Small intestine (tissue), 4 donors: ENCODE data around the gene WDR55. TPM values are rescaled to one million over a fixed set of nuclear protein-coding genes. Genes with fewer than 3 reads are reported as not detected.

Experiments used
- polyA plus RNA-seq, 4 donors: library from polyadenylated mRNA; stranded (reverse) in 3 of 4; unstranded in 1 of 4; fragments of 200-250 nt in 3 of 4; fragments of 120-200 nt in 1 of 4; gene quantifications; one replicate each; pipeline versions ENCODE4 v1.2.1 to v1.2.3, GENCODE V29; 2013
- donor health status: healthy with polysubstance abuse.
- donor health status: Bipolar disorder and iron deficiency.
- donor health status: healthy.

WDR55 gene
- polyA plus RNA-seq, 4 donors = 20.3 to 28.9 (median 22.4) TPM

Other genes with a start within 250 kb of the WDR55 start
- gene EIF4EBP3, start 117.2 kb upstream of the WDR55 start, polyA plus RNA-seq = 10 to 100 TPM; 20.2 to 100.0 (median 60.7) TPM
- 10 to 100 TPM; 19.0 to 49.9 (median 32.3) TPM for gene SRA1, start 107.4 kb upstream of the WDR55 start, polyA plus RNA-seq
- gene APBB3, start 100.3 kb upstream of the WDR55 start, polyA plus RNA-seq = 10 to 100 TPM in 3 of 4 donors, 1 to 10 TPM in 1; 9.5 to 22.9 (median 17.4) TPM
- gene SLC35A4, start 100.1 kb upstream of the WDR55 start, polyA plus RNA-seq = 10 to 100 TPM; 35.7 to 74.6 (median 57.9) TPM
- 10 to 100 TPM in 1 of 4 donors, 1 to 10 TPM in 3; 3.1 to 30.3 (median 8.5) TPM for gene CD14, start 31.7 kb upstream of the WDR55 start, polyA plus RNA-seq
- 10 to 100 TPM in 2 of 4 donors, 1 to 10 TPM in 2; 5.4 to 21.3 (median 9.9) TPM for gene TMCO6, start 25.5 kb upstream of the WDR55 start, polyA plus RNA-seq
- 100 to 1,000 TPM in 3 of 4 donors, 10 to 100 TPM in 1; 86.0 to 414 (median 240) TPM for gene NDUFA2, start 17.3 kb upstream of the WDR55 start, polyA plus RNA-seq
- 10 to 100 TPM; 60.0 to 96.6 (median 66.8) TPM for gene IK, start 17.1 kb upstream of the WDR55 start, polyA plus RNA-seq
- 1 to 10 TPM in 3 of 4 donors, under 1 TPM in 1; 0.16 to 3.1 (median 1.9) TPM for gene DND1, start 8.7 kb downstream of the WDR55 start, polyA plus RNA-seq
- 10 to 100 TPM; 35.3 to 47.0 (median 40.7) TPM for gene HARS1, start 26.5 kb downstream of the WDR55 start, polyA plus RNA-seq
- gene HARS2, start 26.6 kb downstream of the WDR55 start, polyA plus RNA-seq = 10 to 100 TPM; 21.8 to 38.0 (median 23.2) TPM
- gene ZMAT2, start 35.5 kb downstream of the WDR55 start, polyA plus RNA-seq = 10 to 100 TPM; 50.3 to 79.2 (median 61.8) TPM
- under 1 TPM in 2 of 4 donors, not detected in 2; 0.06 to 0.43 TPM for gene PCDHA1, start 121.2 kb downstream of the WDR55 start, polyA plus RNA-seq
- under 1 TPM in 2 of 4 donors, not detected in 2; 0.06 to 0.07 TPM for gene PCDHA2, start 129.9 kb downstream of the WDR55 start, polyA plus RNA-seq
- under 1 TPM in 2 of 4 donors, not detected in 2; 0.10 to 0.28 TPM for gene PCDHA3, start 136.2 kb downstream of the WDR55 start, polyA plus RNA-seq
- under 1 TPM in 2 of 4 donors, not detected in 2; 0.19 to 0.57 TPM for gene PCDHA4, start 142.2 kb downstream of the WDR55 start, polyA plus RNA-seq
- under 1 TPM in 2 of 4 donors, not detected in 2; 0.07 to 0.19 TPM for gene PCDHA5, start 156.7 kb downstream of the WDR55 start, polyA plus RNA-seq
- gene PCDHA6, start 163.1 kb downstream of the WDR55 start, polyA plus RNA-seq = under 1 TPM in 2 of 4 donors, not detected in 2; 0.12 to 0.27 TPM
- gene PCDHA7, start 169.4 kb downstream of the WDR55 start, polyA plus RNA-seq = under 1 TPM in 2 of 4 donors, not detected in 2; 0.06 to 0.07 TPM
- under 1 TPM in 2 of 4 donors, not detected in 2; 0.04 to 0.06 TPM for gene PCDHA8, start 176.3 kb downstream of the WDR55 start, polyA plus RNA-seq
- gene PCDHA9, start 183.5 kb downstream of the WDR55 start, polyA plus RNA-seq = under 1 TPM in 2 of 4 donors, not detected in 2; 0.01 to 0.06 TPM
- under 1 TPM in 2 of 4 donors, not detected in 2; 0.04 to 0.13 TPM for gene PCDHA10, start 191.0 kb downstream of the WDR55 start, polyA plus RNA-seq
- under 1 TPM in 2 of 4 donors, not detected in 2; 0.09 to 0.21 TPM for gene PCDHA11, start 204.1 kb downstream of the WDR55 start, polyA plus RNA-seq
- gene PCDHA12, start 210.4 kb downstream of the WDR55 start, polyA plus RNA-seq = under 1 TPM in 2 of 4 donors, not detected in 2; 0.01 to 0.03 TPM
- under 1 TPM in 2 of 4 donors, not detected in 2; 0.03 to 0.06 TPM for gene PCDHA13, start 217.2 kb downstream of the WDR55 start, polyA plus RNA-seq